ENCODE results near the gene SMCO1.

DNA sequence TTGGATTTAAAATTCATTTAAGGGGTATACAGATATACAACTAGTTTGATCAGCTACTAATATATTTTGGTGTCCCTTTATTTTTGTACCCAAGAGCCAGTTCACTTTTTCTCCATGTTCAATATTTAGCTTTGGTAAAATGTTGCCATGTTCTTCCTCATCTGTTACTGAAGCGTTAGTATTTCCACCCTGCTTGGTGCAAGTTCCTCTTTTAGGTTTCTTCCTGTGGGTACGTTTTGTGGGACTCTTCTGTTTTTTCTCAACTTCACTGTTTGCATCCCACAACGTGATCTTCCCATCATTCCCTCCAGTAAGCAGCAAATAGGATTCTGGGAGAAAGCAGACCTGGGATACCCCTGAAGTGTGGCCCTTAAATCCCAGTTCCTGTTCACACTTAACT, 39.1 kb upstream of the SMCO1 start:
- TF ChIP-seq ZNF8 (CRISPR knock-in tag; IDR thresholded peaks at IDR 0.05) (no peak), CSDC2 (CRISPR knock-in tag; IDR thresholded peaks at IDR 0.05) (no peak), ZFP3 (CRISPR knock-in tag; IDR thresholded peaks at IDR 0.05) (no peak), ARNTL (CRISPR knock-in tag; IDR thresholded peaks at IDR 0.05; ENCODE audit: borderline replicate concordance, low read depth) (no peak), PPARA (CRISPR knock-in tag; IDR thresholded peaks at IDR 0.05; ENCODE audit: borderline replicate concordance) (no peak), OSR1 (CRISPR knock-in tag; IDR thresholded peaks at IDR 0.05) (no peak)
- TF ChIP-seq, protein P1, sequence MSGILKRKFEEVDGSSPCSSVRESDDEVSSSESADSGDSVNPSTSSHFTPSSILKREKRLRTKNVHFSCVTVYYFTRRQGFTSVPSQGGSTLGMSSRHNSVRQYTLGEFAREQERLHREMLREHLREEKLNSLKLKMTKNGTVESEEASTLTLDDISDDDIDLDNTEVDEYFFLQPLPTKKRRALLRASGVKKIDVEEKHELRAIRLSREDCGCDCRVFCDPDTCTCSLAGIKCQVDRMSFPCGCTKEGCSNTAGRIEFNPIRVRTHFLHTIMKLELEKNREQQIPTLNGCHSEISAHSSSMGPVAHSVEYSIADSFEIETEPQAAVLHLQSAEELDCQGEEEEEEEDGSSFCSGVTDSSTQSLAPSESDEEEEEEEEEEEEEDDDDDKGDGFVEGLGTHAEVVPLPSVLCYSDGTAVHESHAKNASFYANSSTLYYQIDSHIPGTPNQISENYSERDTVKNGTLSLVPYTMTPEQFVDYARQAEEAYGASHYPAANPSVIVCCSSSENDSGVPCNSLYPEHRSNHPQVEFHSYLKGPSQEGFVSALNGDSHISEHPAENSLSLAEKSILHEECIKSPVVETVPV (CRISPR knock-in tag; IDR thresholded peaks at IDR 0.05), result no peak
- TF ChIP-seq, protein P2, sequence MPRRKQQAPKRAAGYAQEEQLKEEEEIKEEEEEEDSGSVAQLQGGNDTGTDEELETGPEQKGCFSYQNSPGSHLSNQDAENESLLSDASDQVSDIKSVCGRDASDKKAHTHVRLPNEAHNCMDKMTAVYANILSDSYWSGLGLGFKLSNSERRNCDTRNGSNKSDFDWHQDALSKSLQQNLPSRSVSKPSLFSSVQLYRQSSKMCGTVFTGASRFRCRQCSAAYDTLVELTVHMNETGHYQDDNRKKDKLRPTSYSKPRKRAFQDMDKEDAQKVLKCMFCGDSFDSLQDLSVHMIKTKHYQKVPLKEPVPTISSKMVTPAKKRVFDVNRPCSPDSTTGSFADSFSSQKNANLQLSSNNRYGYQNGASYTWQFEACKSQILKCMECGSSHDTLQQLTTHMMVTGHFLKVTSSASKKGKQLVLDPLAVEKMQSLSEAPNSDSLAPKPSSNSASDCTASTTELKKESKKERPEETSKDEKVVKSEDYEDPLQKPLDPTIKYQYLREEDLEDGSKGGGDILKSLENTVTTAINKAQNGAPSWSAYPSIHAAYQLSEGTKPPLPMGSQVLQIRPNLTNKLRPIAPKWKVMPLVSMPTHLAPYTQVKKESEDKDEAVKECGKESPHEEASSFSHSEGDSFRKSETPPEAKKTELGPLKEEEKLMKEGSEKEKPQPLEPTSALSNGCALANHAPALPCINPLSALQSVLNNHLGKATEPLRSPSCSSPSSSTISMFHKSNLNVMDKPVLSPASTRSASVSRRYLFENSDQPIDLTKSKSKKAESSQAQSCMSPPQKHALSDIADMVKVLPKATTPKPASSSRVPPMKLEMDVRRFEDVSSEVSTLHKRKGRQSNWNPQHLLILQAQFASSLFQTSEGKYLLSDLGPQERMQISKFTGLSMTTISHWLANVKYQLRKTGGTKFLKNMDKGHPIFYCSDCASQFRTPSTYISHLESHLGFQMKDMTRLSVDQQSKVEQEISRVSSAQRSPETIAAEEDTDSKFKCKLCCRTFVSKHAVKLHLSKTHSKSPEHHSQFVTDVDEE (CRISPR knock-in tag; IDR thresholded peaks at IDR 0.05), result no peak

All from SK-N-SH treated with all-trans-retinoic acid at 6 μM for 48 hours (cell line).